Hepatocyte (in vitro differentiated cells): ENCODE data around the gene LCP1.

Experiments
- CTCF ChIP-seq: fragments of 200-600 bp; sonication (generic); IDR thresholded peaks from 2 replicates; pipeline ENCODE4 v1.5.1; 2016; ENCODE audit warnings: antibody characterized with exemption, mild to moderate bottlenecking; ENCODE audit not compliant: poor library complexity
- EZH2phosphoT487 ChIP-seq: fragments of 200-600 bp; sonication (generic); IDR thresholded peaks from one replicate; pipeline ENCODE4 v1.6.1; 2018; ENCODE audit warnings: antibody characterized with exemption, mild to moderate bottlenecking, low read depth, moderate library complexity; ENCODE audit not compliant: unreplicated experiment, severe bottlenecking

DNA sequence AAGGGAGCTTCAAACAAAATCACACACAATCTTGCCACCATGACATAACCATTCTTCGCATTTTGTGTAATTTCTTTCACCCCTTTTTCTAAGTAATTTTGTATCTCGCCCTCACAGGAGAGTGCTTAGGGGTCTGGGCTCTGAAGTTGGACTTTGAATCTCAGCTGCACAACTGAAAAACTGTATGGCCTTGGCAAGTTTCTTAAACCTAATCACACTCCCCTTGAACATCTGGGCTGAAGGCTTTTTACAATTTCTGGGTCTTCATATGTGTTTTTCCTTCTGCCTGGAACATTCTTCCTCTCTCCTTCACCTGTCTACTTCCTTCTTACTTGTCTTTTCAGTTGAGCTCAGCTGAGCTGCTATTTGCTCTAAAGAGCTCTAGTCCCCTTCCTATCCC lies 52.9 kb downstream of the LCP1 start:
- TF ChIP-seq CTCF (no peak), EZH2phosphoT487 (no peak)
